Adrenal gland (tissue), 12 donors: ENCODE data around the gene ZNF74. TPM values are rescaled to one million over a fixed set of nuclear protein-coding genes. Genes with fewer than 3 reads are reported as not detected.

Source experiments
- DNase-seq, 7 donors: peaks; one replicate each; pipeline ENCODE4 v3.0.0-alpha.2; 2019 to 2020
- H3K27ac ChIP-seq, 5 donors: fragments of 200-600 bp; sonication (generic) in 4 of 5; 1 replicate in 3 of 5; 2 replicates in 2 of 5; pipeline versions ENCODE4 v1.5.1 to v1.8.0; 2016 to 2020; ENCODE audit warnings: mild to moderate bottlenecking in 1 of 5
- H3K27me3 ChIP-seq: fragments of 200-600 bp; 2 replicates; pipeline ENCODE4 v1.8.0; 2021
- H3K36me3 ChIP-seq, 2 donors: fragments of 200-600 bp; replicated peaks in 1 of 2; 1 replicate in 1 of 2; 2 replicates in 1 of 2; pipeline versions ENCODE4 v1.5.1 to v1.8.0; 2018 to 2022
- H3K4me1 ChIP-seq, 2 donors: fragments of 200-600 bp; replicated peaks in 1 of 2; 1 replicate in 1 of 2; 2 replicates in 1 of 2; pipeline versions ENCODE4 v1.5.1 to v1.8.0; 2018 to 2021
- H3K4me3 ChIP-seq, 4 donors: fragments of 200-600 bp; sonication (generic) in 3 of 4; one replicate each; pipeline ENCODE4 v1.5.1; 2016 to 2018
- H3K9me3 ChIP-seq, 3 donors: fragments of 200-600 bp; sonication (generic) in 1 of 3; replicated peaks in 1 of 3; 1 replicate in 2 of 3; 2 replicates in 1 of 3; pipeline versions ENCODE4 v1.5.1 to v1.8.0; 2016 to 2021
- CTCF ChIP-seq, 6 experiments: fragments of 450-650 bp in 4 of 6; fragments of 200-600 bp in 2 of 6; sonication (generic) in 1 of 6; IDR thresholded peaks; 1 replicate in 5 of 6; 2 replicates in 1 of 6; pipeline versions ENCODE4 v1.5.1 to v1.8.0; 2016 to 2021; ENCODE audit warnings: antibody characterized with exemption in 6 of 6, mild to moderate bottlenecking in 2 of 6, moderate library complexity in 1 of 6
- POLR2A ChIP-seq, 2 donors: fragments of 450-650 bp; IDR thresholded peaks; one replicate each; pipeline ENCODE4 v1.6.1; 2017; ENCODE audit warnings: antibody characterized with exemption in 2 of 2, mild to moderate bottlenecking in 2 of 2, moderate library complexity in 1 of 2
- WGBS, 4 donors: extraction: QIAGEN DNeasy Blood & Tissue Kit in 2 of 4; methylation state at CpG; one replicate each; pipeline versions ENCODE4 v1.1.5 to v1.1.7; 2013 to 2017; 5-methylcytosine and 5-hydroxymethylcytosine counted together
- intact Hi-C, 2 donors: fragments of 100-400 bp; cut with DNase I; formaldehyde crosslinking; loops; one replicate each; pipeline versions ENCODE4 v1.14.1 to v1.15.0; 2022 to 2023
- polyA plus RNA-seq, 3 donors: library from polyadenylated mRNA; stranded (reverse); fragments of 200-250 nt in 2 of 3; fragments of 350-450 nt in 1 of 3; fragmentation: Illumina TruSeq in 1 of 3; extraction: RNeasy Lipid Tissue Mini Kit (QIAGEN cat#74804) in 1 of 3; gene quantifications; one replicate each; pipeline ENCODE4 v1.2.3, GENCODE V29; 2013 to 2014
- total RNA-seq, 9 donors: library from RNA; depleted of rRNA in 4 of 9; stranded (reverse); fragments of >200 nt in 4 of 9; fragments of 120-200 nt in 1 of 9; fragmentation: NEBNext Ultra II Directional in 1 of 9; extraction: Animal tissue kit (Norgen Biotek cat#: 25700) in 1 of 9; gene quantifications; one replicate each; pipeline versions ENCODE4 v1.1.0 to v1.2.4, GENCODE V29; 2013 to 2023
- donor health status: healthy with polysubstance abuse.
- donor health status: Bipolar disorder and iron deficiency.
- donor health status: DM: yes; HTN: yes; CAD: no.
- donor health status: DM: no; HTN: no; CAD: no.
- donor health status: DM: no; HTN: no; CAD: no.
- donor health status: DM: yes; HTN: yes; CAD: no.

ZNF74 gene
- total and polyA plus RNA-seq, 12 donors, result 4.4 to 28.9 (median 9.5) TPM

GRCh38 chr22:20434264-20434751 is 40.4 kb downstream of the ZNF74 start:
- TF ChIP-seq POLR2A (IDR thresholded peaks at IDR 0.05), result no peak
- no peak for TF ChIP-seq CTCF (IDR thresholded peaks at IDR 0.05)
- H3K4me1 ChIP-seq, result peaks cover 18 to 40% of the 10 kb centered on the region in 2 donors
- H3K27ac ChIP-seq, result no peak overlapping the region
- intact Hi-C loops, result loop anchor here in 1 of 2 donors (10.0 kb wide), 1 partner anchor 50 kb away; no protein-coding TSS in a partner anchor
- H3K4me3 ChIP-seq, result no peak overlapping the region
- peaks cover 55% of the 10 kb centered on the region for H3K27me3 ChIP-seq
- no peak for DNase-seq
- WGBS, 4 donors, result 89 to 97% (median 94%) methylated on average over 9 to 12 of the region's 12 CpGs
- no peaks in the 10 kb centered on the region for H3K36me3 ChIP-seq
- H3K9me3 ChIP-seq, result no peaks in the 10 kb centered on the region

- H3K4me1 ChIP-seq, result peaks cover 18 to 35% of the 10 kb centered on the region in 2 donors
- WGBS, 4 donors, result 88 to 100% (median 92%) methylated on average over 3 of the region's 3 CpGs
Measured at GRCh38 chr22:20434773-20435172, 40.8 kb downstream of the ZNF74 start.

GRCh38 chr22:20435436-20436306 is 41.7 kb downstream of the ZNF74 start:
- H3K36me3 ChIP-seq, result no peaks in the 10 kb centered on the region
- peaks cover 42% of the 10 kb centered on the region for H3K27me3 ChIP-seq
- peak overlapping the region in 2 of 4 donors; percentile 16 to 60 for H3K4me3 ChIP-seq
- no peak for DNase-seq
- no peaks in the 10 kb centered on the region for H3K9me3 ChIP-seq
- intact Hi-C loops, result loop anchor here in 1 of 2 donors (10.0 kb wide), 1 partner anchor 49 kb away; no protein-coding TSS in a partner anchor
- peaks cover 14 to 28% of the 10 kb centered on the region in 2 donors for H3K4me1 ChIP-seq
- 70 to 81% (median 72%) methylated on average over 6 to 11 of the region's 11 CpGs for WGBS, 4 donors
- no peak for TF ChIP-seq CTCF (IDR thresholded peaks at IDR 0.05)
- no peak for TF ChIP-seq POLR2A (IDR thresholded peaks at IDR 0.05)
- H3K27ac ChIP-seq, result peak overlapping the region in 1 of 5 donors; percentile 93

More at GRCh38 chr22:20434773-20435172, 40.8 kb downstream of the ZNF74 start:
- Histone ChIP-seq H3K9me3 (no peaks in the 10 kb centered on the region), H3K27me3 (peaks cover 50% of the 10 kb centered on the region), H3K4me3 (no peak overlapping the region), H3K27ac (no peak overlapping the region), H3K36me3 (no peaks in the 10 kb centered on the region)
- TF ChIP-seq POLR2A (IDR thresholded peaks at IDR 0.05), result no peak
- TF ChIP-seq CTCF (IDR thresholded peaks at IDR 0.05), result no peak
- no peak for DNase-seq
- intact Hi-C loops, result loop anchor here in 1 of 2 donors (10.0 kb wide), 1 partner anchor 50 kb away; no protein-coding TSS in a partner anchor

GRCh38 chr22:20436307-20436767 is 42.4 kb downstream of the ZNF74 start:
- intact Hi-C loops, result loop anchor here in 1 of 2 donors (10.0 kb wide), 1 partner anchor 48 kb away; no protein-coding TSS in a partner anchor

More at GRCh38 chr22:20436307-20436767, 42.4 kb downstream of the ZNF74 start:
- 0 to 3% (median 1%) methylated on average over 7 to 56 of the region's 56 CpGs for WGBS, 4 donors
- H3K27me3 ChIP-seq, result peaks cover 40% of the 10 kb centered on the region
- H3K4me1 ChIP-seq, result peaks cover 8 to 21% of the 10 kb centered on the region in 2 donors
- H3K4me3 ChIP-seq, result peak overlapping the region in 2 of 4 donors; percentile 16 to 60
- no peaks in the 10 kb centered on the region for H3K9me3 ChIP-seq
- H3K36me3 ChIP-seq, result no peaks in the 10 kb centered on the region
- peak overlapping the region in 3 of 5 donors; percentile 40 to 93 (median 41) for H3K27ac ChIP-seq
- TF ChIP-seq POLR2A (IDR thresholded peaks at IDR 0.05) (no peak), CTCF (IDR thresholded peaks at IDR 0.05) (no peak)
- no peak for DNase-seq
